Naive thymus-derived CD4-positive, alpha-beta T cell (primary cell): ENCODE measurements around the gene FYN. TPM values are rescaled to one million over a fixed set of nuclear protein-coding genes. Genes with fewer than 3 reads are reported as not detected.
A peak's percentile ranks its signal among the peaks of the same experiment; 100 is the strongest.

Source experiments
- ATAC-seq: fragments of 150-1000 bp; cut with Tn5 transposase; 2 replicates; pipeline ENCODE4 v1.10.0; 2021; ENCODE audit warnings: mild to moderate bottlenecking, moderate library complexity
- CTCF ChIA-PET: fragments of 350-600 bp; sonication (Branson Sonifier 250); formaldehyde crosslinking; loops from one replicate; lab custom pipeline; 2021; ENCODE audit warnings: antibody characterized with exemption; lab: Charles Lee
- POLR2A ChIA-PET: fragments of 350-600 bp; sonication (Branson Sonifier 250); formaldehyde crosslinking; loops from one replicate; lab custom pipeline; 2021; ENCODE audit warnings: antibody characterized with exemption, inconsistent platforms; lab: Charles Lee
- DNase-seq, 9 donors: peaks; one replicate each; pipeline versions ENCODE4 v3.0.0 to v3.0.0-alpha.2; 2020 to 2022; ENCODE audit warnings: mixed read lengths in 1 of 9
- H3K27ac ChIP-seq: one replicate; pipeline ENCODE4 v1.7.0; 2013; ENCODE audit warnings: mild to moderate bottlenecking, low read depth, low read length, moderate library complexity
- H3K27me3 ChIP-seq, 2 donors: one replicate each; pipeline ENCODE4 v1.7.0; 2013; ENCODE audit warnings: low read length in 2 of 2, mild to moderate bottlenecking in 2 of 2, moderate library complexity in 2 of 2; ENCODE audit not compliant: control insufficient read depth in 2 of 2, insufficient read depth in 2 of 2
- H3K36me3 ChIP-seq, 3 experiments: 1 replicate in 2 of 3; 2 replicates in 1 of 3; pipeline ENCODE4 v1.7.0; 2013; ENCODE audit warnings: low read length in 3 of 3, mild to moderate bottlenecking in 3 of 3, moderate library complexity in 1 of 3; ENCODE audit not compliant: insufficient read depth in 3 of 3, control insufficient read depth in 2 of 3
- H3K4me1 ChIP-seq, 2 donors: one replicate each; pipeline ENCODE4 v1.7.0; 2013; ENCODE audit warnings: low read length in 2 of 2, mild to moderate bottlenecking in 2 of 2, moderate library complexity in 1 of 2; ENCODE audit not compliant: control insufficient read depth in 2 of 2, insufficient read depth in 2 of 2
- H3K4me3 ChIP-seq: 2 replicates; pipeline ENCODE4 v1.7.0; 2013; ENCODE audit warnings: mild to moderate bottlenecking, low read length
- H3K9me3 ChIP-seq, 3 experiments: 1 replicate in 2 of 3; 2 replicates in 1 of 3; pipeline ENCODE4 v1.7.0; 2013; ENCODE audit warnings: low read length in 3 of 3; ENCODE audit not compliant: control insufficient read depth in 2 of 3
- H3K27ac Mint-ChIP-seq, 9 donors: one replicate each; pipeline ENCODE4 v1.8.0; 2020 to 2022; ENCODE audit warnings: mixed read lengths in 9 of 9, mild to moderate bottlenecking in 8 of 9, moderate library complexity in 5 of 9, inconsistent platforms in 2 of 9
- H3K27me3 Mint-ChIP-seq, 5 donors: one replicate each; pipeline ENCODE4 v1.8.0; 2021 to 2022; ENCODE audit warnings: mixed read lengths in 5 of 5, mild to moderate bottlenecking in 1 of 5
- H3K36me3 Mint-ChIP-seq, 5 donors: one replicate each; pipeline ENCODE4 v1.8.0; 2020 to 2022; ENCODE audit warnings: mixed read lengths in 5 of 5, mild to moderate bottlenecking in 3 of 5, inconsistent platforms in 1 of 5
- H3K4me1 Mint-ChIP-seq, 7 donors: one replicate each; pipeline ENCODE4 v1.8.0; 2020 to 2022; ENCODE audit warnings: mixed read lengths in 7 of 7, mild to moderate bottlenecking in 3 of 7, inconsistent platforms in 1 of 7
- H3K4me3 Mint-ChIP-seq, 10 donors: one replicate each; pipeline ENCODE4 v1.8.0; 2020 to 2022; ENCODE audit warnings: mild to moderate bottlenecking in 10 of 10, mixed read lengths in 10 of 10, moderate library complexity in 6 of 10, inconsistent platforms in 2 of 10
- H3K9me3 Mint-ChIP-seq, 11 donors: one replicate each; pipeline ENCODE4 v1.8.0; 2020 to 2022; ENCODE audit warnings: mixed read lengths in 11 of 11, mild to moderate bottlenecking in 4 of 11, inconsistent platforms in 1 of 11, moderate library complexity in 1 of 11
- intact Hi-C, 2 donors: fragments of 100-400 bp; cut with micrococcal nuclease; formaldehyde crosslinking; loops; one replicate each; pipeline ENCODE4 v1.15.1; 2023
- polyA plus RNA-seq, 2 donors: library from polyadenylated mRNA; unstranded; fragments of 300-500 nt; fragmentation: Illumina TruSeq; gene quantifications; one replicate each; pipeline ENCODE4 v1.2.3, GENCODE V29; 2021
- total RNA-seq, 6 experiments: library from RNA in 5 of 6; stranded (reverse) in 5 of 6; gene quantifications; 1 replicate in 5 of 6; 2 replicates in 1 of 6; pipeline ENCODE4 v1.2.3 and lab custom pipeline; 2021 to 2026

FYN gene
- total and polyA plus RNA-seq, 7 experiments from 2014 or later, result 200 to 720 (median 430) TPM

DNA sequence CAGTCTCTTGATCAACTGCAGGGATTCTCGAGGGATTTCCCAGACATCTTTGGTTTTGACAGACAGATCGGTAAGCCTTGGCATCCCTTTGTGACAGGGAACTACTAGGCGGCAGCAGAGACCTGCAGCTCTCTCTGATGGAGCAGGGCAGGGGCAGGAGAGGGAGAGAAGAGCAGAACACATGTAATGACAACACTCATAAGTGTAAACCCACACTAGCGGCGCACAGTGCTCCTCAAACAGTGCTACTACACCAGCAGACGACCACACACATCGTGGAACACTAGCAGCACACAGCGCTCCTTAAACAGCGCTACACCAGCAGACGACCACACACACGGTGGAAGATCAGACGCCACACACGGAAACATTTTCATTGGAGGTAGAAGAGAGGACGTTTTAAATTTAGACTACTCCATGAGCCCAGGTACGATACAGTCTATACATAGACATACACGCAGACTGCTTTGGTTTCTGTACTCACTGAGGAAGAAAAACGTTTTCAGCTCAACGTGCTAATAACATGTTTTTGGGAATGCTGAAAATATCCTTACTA, 173.0 kb downstream of the FYN start:
- Mint-ChIP-seq H3K36me3 (peaks cover 14 to 60% (median 46%) of the 10 kb centered on the region in 5 donors), H3K27me3 (no peaks in the 10 kb centered on the region), H3K4me1 (peaks cover 13 to 56% (median 32%) of the 10 kb centered on the region in 7 donors), H3K9me3 (peaks cover 0 to 3% (median 0%) of the 10 kb centered on the region in 11 donors), H3K4me3 (peak overlapping the region in 6 of 10 donors; percentile 4 to 60 (median 30)), H3K27ac (peak overlapping the region in 4 of 9 donors; percentile 28 to 71 (median 54))
- H3K36me3 ChIP-seq, result peaks cover 4 to 58% (median 56%) of the 10 kb centered on the region in 3 experiments
- POLR2A ChIA-PET, result no interaction called here
- H3K27ac ChIP-seq, result no peak overlapping the region
- H3K9me3 ChIP-seq, result no peaks in the 10 kb centered on the region
- H3K4me3 ChIP-seq, result no peak overlapping the region
- CTCF ChIA-PET, result interaction anchor here (1.1 kb wide), 1 partner anchor 10 kb away, joined by 4 read pairs; no protein-coding TSS in a partner anchor
- intact Hi-C loops, result no loop called here
- H3K4me1 ChIP-seq, result peaks cover 9 to 14% of the 10 kb centered on the region in 2 donors
- ATAC-seq (no peak), DNase-seq (no peak)
- H3K27me3 ChIP-seq, result no peaks in the 10 kb centered on the region

DNA sequence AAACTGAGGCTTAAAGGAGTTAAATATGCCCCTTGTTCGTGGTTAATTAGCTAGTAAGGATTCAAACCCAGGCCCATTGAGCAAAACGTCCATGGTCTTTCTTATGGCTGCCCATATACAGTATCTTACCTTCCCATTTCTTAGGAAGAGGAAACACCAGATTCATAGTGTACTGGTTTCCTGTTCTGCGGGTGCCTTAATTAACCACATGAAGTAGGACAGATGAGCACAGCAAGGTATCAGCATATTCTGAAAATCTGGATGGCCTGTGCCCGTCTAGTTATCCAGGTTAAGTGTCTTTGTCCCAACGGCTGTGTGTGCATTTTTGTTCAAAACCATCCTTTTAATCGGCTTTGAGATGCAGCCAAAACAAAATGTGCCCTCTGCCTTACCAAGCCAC, 174.1 kb downstream of the FYN start:
- H3K9me3 Mint-ChIP-seq, result peaks cover 0 to 3% (median 0%) of the 10 kb centered on the region in 11 donors
- H3K4me3 Mint-ChIP-seq, result peak overlapping the region in 8 of 10 donors; percentile 2 to 60 (median 18)
- H3K4me1 ChIP-seq, result peaks cover 9 to 16% of the 10 kb centered on the region in 2 donors
- H3K36me3 Mint-ChIP-seq, result peaks cover 18 to 68% (median 56%) of the 10 kb centered on the region in 5 donors
- H3K4me3 ChIP-seq, result no peak overlapping the region
- no peaks in the 10 kb centered on the region for H3K9me3 ChIP-seq
- no peaks in the 10 kb centered on the region for H3K27me3 Mint-ChIP-seq
- no peak overlapping the region for H3K27ac ChIP-seq
- DNase-seq, result no peak
- intact Hi-C loops, result loop anchor here (2.0 to 10.0 kb wide), 2 partner anchors 14 to 444 kb away; a partner anchor contains a TSS
- H3K4me1 Mint-ChIP-seq, result peaks cover 18 to 67% (median 40%) of the 10 kb centered on the region in 7 donors
- CTCF ChIA-PET, result interaction anchor here (0.6 to 1.1 kb wide), 3 partner anchors 11 to 345 kb away, joined by 3 to 4 read pairs (median 3); no protein-coding TSS in a partner anchor
- POLR2A ChIA-PET, result interaction anchor here (1.0 kb wide), 1 partner anchor 259 kb away, joined by 3 read pairs; no protein-coding TSS in a partner anchor
- peak overlapping the region in 5 of 9 donors; percentile 7 to 83 (median 63) for H3K27ac Mint-ChIP-seq
- no peaks in the 10 kb centered on the region for H3K27me3 ChIP-seq
- H3K36me3 ChIP-seq, result peaks cover 8 to 68% (median 65%) of the 10 kb centered on the region in 3 experiments
- peak; percentile 38 for ATAC-seq

DNA sequence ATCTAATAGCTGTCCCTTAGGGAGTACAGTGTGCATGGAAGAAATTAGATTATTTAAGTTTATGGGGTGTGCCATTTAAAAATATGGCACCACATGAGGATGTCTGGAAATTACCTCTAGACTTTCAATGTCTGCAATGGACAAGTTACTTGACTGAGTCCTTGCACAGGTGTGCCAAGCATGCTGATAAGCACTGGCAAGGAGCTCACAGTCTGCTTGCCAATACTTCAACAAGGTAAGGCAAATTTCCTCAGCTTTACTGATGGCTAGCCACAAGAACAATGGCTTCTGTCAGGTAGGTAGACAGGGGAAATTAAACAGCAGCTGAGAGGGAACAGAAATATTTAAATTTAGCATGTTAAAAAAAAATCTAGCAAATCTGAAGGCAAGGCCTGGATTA, 176.4 kb downstream of the FYN start:
- Histone ChIP-seq H3K36me3 (peaks cover 23 to 67% (median 61%) of the 10 kb centered on the region in 3 experiments), H3K27me3 (no peaks in the 10 kb centered on the region), H3K27ac (no peak overlapping the region), H3K4me3 (no peak overlapping the region), H3K4me1 (peaks cover 25 to 36% of the 10 kb centered on the region in 2 donors), H3K9me3 (no peaks in the 10 kb centered on the region)
- peaks cover 0 to 1% (median 0%) of the 10 kb centered on the region in 11 donors for H3K9me3 Mint-ChIP-seq
- intact Hi-C loops, result loop anchor here in 1 of 2 donors (10.0 kb wide), 1 partner anchor 442 kb away; a partner anchor contains a TSS
- ATAC-seq (no peak), DNase-seq (no peak)
- peaks cover 32 to 85% (median 62%) of the 10 kb centered on the region in 7 donors for H3K4me1 Mint-ChIP-seq
- H3K27ac Mint-ChIP-seq, result peak overlapping the region in 2 of 9 donors; percentile 2 to 21
- H3K36me3 Mint-ChIP-seq, result peaks cover 19 to 69% (median 57%) of the 10 kb centered on the region in 5 donors
- H3K27me3 Mint-ChIP-seq, result no peaks in the 10 kb centered on the region
- ChIA-PET POLR2A (interaction anchor here (0.7 kb wide), 1 partner anchor 11 kb away, joined by 3 read pairs; no protein-coding TSS in a partner anchor), CTCF (no interaction called here)
- H3K4me3 Mint-ChIP-seq, result no peak overlapping the region

DNA sequence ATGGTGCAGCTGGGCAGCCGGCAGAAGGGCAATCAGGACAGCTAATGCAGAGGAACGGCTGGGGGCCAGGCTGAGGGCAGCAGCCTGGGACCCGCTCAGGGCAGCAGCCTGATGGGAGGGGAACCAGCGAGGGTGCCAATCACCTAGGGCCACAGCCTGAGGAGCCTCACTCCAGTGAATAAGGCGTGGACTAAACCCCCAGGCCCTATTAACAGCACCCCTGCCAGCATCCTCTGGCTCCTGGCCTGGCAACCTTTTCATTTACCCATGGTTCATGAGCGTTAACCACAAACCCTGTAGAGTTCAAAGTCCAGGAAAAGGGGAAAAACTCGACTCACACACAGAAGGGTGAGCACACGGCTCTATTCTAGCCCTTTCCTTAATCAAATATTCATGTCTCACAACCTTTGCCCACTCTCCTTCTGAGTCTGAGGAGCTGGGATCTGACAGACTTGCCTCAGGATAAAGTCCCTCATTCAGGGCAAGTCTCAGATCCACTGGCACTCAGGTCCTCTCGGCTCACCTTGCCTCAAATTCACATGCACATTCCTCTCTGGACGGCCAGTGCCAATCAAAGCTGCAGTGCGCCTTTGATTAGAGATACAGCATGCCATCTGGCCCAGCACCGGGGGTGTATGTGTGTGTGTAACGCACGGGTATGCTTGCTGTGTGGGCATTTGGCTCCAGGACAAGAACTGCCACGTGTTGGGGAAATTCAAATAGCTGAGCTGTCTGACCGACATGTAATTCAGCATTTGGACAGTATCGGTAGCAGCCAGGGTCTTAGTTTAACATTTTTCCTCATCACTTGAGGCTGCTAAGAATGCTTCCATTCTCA, 180.7 kb downstream of the FYN start:
- no peaks in the 10 kb centered on the region for H3K9me3 ChIP-seq
- peaks cover 24 to 91% (median 72%) of the 10 kb centered on the region in 3 experiments for H3K36me3 ChIP-seq
- H3K27ac ChIP-seq, result peak overlapping the region; percentile 31
- Mint-ChIP-seq H3K36me3 (peaks cover 33 to 87% (median 56%) of the 10 kb centered on the region in 5 donors), H3K4me1 (peaks cover 24 to 79% (median 59%) of the 10 kb centered on the region in 7 donors), H3K9me3 (peaks cover 0 to 1% (median 0%) of the 10 kb centered on the region in 11 donors), H3K4me3 (peak overlapping the region in 8 of 10 donors; percentile 21 to 60 (median 45)), H3K27ac (peak overlapping the region; percentile 48 to 89 (median 78)), H3K27me3 (no peaks in the 10 kb centered on the region)
- DNase-seq (peak in 1 of 9 donors; percentile 12), ATAC-seq (peak; percentile 31)
- H3K4me1 ChIP-seq, result peaks cover 21 to 22% of the 10 kb centered on the region in 2 donors
- intact Hi-C loops, result loop anchor here in 1 of 2 donors (10.0 kb wide), 1 partner anchor 438 kb away; a partner anchor contains a TSS
- POLR2A ChIA-PET, result interaction anchor here (0.7 to 1.0 kb wide), 3 partner anchors 17 to 322 kb away, joined by 3 to 4 read pairs (median 4); no protein-coding TSS in a partner anchor
- H3K4me3 ChIP-seq, result no peak overlapping the region
- CTCF ChIA-PET, result interaction anchor here (0.7 to 0.8 kb wide), 2 partner anchors 15 to 249 kb away, joined by 4 read pairs; no protein-coding TSS in a partner anchor
- no peaks in the 10 kb centered on the region for H3K27me3 ChIP-seq

DNA sequence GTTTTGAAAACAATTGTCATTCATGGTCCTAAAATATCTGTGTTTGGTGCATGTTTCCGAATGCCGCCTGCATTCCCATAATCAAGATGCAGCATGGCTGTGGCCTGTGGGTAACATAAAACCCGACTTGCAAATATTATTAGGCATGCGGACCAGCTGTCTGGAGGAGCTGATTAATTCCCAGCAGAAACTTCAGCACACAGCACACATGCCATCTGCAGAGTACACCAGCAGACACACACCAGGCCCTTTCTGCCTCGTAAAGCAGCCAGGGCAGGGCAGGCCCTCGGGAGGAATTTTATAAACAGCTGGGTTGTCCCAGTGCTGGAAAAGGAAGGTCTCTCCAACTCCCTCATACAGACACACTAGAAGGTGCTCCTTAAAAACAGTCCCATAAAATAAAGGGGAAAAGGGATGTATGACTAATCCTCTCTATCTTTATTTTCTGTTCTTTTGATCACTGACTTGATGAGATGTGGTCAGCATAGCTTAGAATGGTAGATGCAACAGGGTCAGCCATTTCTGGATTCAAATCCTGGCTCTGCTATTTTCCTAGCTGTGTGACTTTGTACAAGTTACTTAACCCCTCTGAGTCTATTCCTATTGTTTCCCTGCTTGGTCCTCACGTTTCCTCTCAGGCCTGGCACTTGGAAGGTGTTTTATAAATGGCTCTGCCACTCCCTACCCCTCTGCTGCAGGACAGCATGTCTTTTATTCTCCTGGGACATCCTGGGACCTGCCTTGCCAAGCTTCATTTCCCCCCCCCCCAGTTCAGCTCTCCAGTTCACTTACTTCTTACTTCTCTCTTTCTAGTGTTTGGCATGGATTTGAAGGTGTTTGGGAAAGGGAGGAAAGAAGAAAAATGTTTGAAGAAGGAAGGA, 181.7 kb downstream of the FYN start:
- H3K4me3 Mint-ChIP-seq, result peak overlapping the region in 3 of 10 donors; percentile 45 to 60 (median 51)
- ATAC-seq (no peak), DNase-seq (no peak)
- H3K9me3 ChIP-seq, result no peaks in the 10 kb centered on the region
- H3K27ac ChIP-seq, result no peak overlapping the region
- H3K4me3 ChIP-seq, result no peak overlapping the region
- intact Hi-C loops, result loop anchor here in 1 of 2 donors (10.0 kb wide), 1 partner anchor 437 kb away; a partner anchor contains a TSS
- H3K9me3 Mint-ChIP-seq, result peaks cover 0 to 1% (median 0%) of the 10 kb centered on the region in 11 donors
- no peaks in the 10 kb centered on the region for H3K27me3 ChIP-seq
- peaks cover 24 to 86% (median 65%) of the 10 kb centered on the region in 7 donors for H3K4me1 Mint-ChIP-seq
- ChIA-PET CTCF (interaction anchor here (0.7 kb wide), 1 partner anchor 14 kb away, joined by 4 read pairs; no protein-coding TSS in a partner anchor), POLR2A (interaction anchor here (0.5 to 0.7 kb wide), 4 partner anchors 11 to 693 kb away, joined by 3 to 4 read pairs (median 3); no protein-coding TSS in a partner anchor)
- peaks cover 24 to 89% (median 75%) of the 10 kb centered on the region in 3 experiments for H3K36me3 ChIP-seq
- H3K36me3 Mint-ChIP-seq, result peaks cover 33 to 89% (median 60%) of the 10 kb centered on the region in 5 donors
- H3K27ac Mint-ChIP-seq, result peak overlapping the region in 8 of 9 donors; percentile 14 to 89 (median 78)
- peaks cover 21 to 25% of the 10 kb centered on the region in 2 donors for H3K4me1 ChIP-seq
- H3K27me3 Mint-ChIP-seq, result no peaks in the 10 kb centered on the region
